ENCODE measurements around the gene RNF186.

RNF186 gene

GRCh38 chr1:19824541-19824940 is 9.5 kb upstream of the RNF186 start:
- Histone ChIP-seq H3K27me3 (ENCODE audit: insufficient read depth, poor library complexity, severe bottlenecking) (no peaks in the 10 kb centered on the region), H3K4me3 (replicated peaks; ENCODE audit: insufficient read depth, low read length) (no peak overlapping the region), H3K27ac (replicated peaks) (no peak overlapping the region)
- DNase-seq (ENCODE audit: low read depth in 1 of 2, low spot score in 1 of 2), result no peak
- TF ChIP-seq SPI1 (IDR thresholded peaks at IDR 0.05; ENCODE audit: borderline replicate concordance, low read depth), result no peak
- TF ChIP-seq GABPA (IDR thresholded peaks at IDR 0.05; ENCODE audit: low read depth), result no peak
- no peak for TF ChIP-seq CTCF (IDR thresholded peaks at IDR 0.05; ENCODE audit: insufficient read depth, low read length)
- no peak for TF ChIP-seq REST (IDR thresholded peaks at IDR 0.05; ENCODE audit: insufficient replicate concordance, low read depth)
- TF ChIP-seq POLR2AphosphoS5 (IDR thresholded peaks at IDR 0.05; ENCODE audit: low read depth), result no peak

- no peak overlapping the region for H3K4me3 ChIP-seq (replicated peaks; ENCODE audit: insufficient read depth, low read length)
- no peak for DNase-seq (ENCODE audit: low read depth in 1 of 2, low spot score in 1 of 2)
- H3K27ac ChIP-seq (replicated peaks), result no peak overlapping the region
- no peaks in the 10 kb centered on the region for H3K27me3 ChIP-seq (ENCODE audit: insufficient read depth, poor library complexity, severe bottlenecking)
- no peak for TF ChIP-seq CTCF (IDR thresholded peaks at IDR 0.05; ENCODE audit: insufficient read depth, low read length)
Measured at GRCh38 chr1:19824036-19824435, 9.0 kb upstream of the RNF186 start.

GRCh38 chr1:19819701-19820100 is 4.6 kb upstream of the RNF186 start:
- no peak overlapping the region for H3K4me3 ChIP-seq (replicated peaks; ENCODE audit: insufficient read depth, low read length)
- no peaks in the 10 kb centered on the region for H3K27me3 ChIP-seq (ENCODE audit: insufficient read depth, poor library complexity, severe bottlenecking)
- TF ChIP-seq REST (IDR thresholded peaks at IDR 0.05; ENCODE audit: insufficient replicate concordance, low read depth), result no peak
- no peak for TF ChIP-seq SPI1 (IDR thresholded peaks at IDR 0.05; ENCODE audit: borderline replicate concordance, low read depth)
- no peak for TF ChIP-seq POLR2AphosphoS5 (IDR thresholded peaks at IDR 0.05; ENCODE audit: low read depth)
- no peak for TF ChIP-seq CTCF (IDR thresholded peaks at IDR 0.05; ENCODE audit: insufficient read depth, low read length)
- TF ChIP-seq GABPA (IDR thresholded peaks at IDR 0.05; ENCODE audit: low read depth), result no peak
- H3K27ac ChIP-seq (replicated peaks), result no peak overlapping the region
- no peak for DNase-seq (ENCODE audit: low read depth in 1 of 2, low spot score in 1 of 2)

GRCh38 chr1:19818324-19818723 is 3.2 kb upstream of the RNF186 start:
- TF ChIP-seq GABPA (IDR thresholded peaks at IDR 0.05; ENCODE audit: low read depth), result no peak
- TF ChIP-seq SPI1 (IDR thresholded peaks at IDR 0.05; ENCODE audit: borderline replicate concordance, low read depth), result no peak
- TF ChIP-seq CTCF (IDR thresholded peaks at IDR 0.05; ENCODE audit: insufficient read depth, low read length), result no peak
- TF ChIP-seq REST (IDR thresholded peaks at IDR 0.05; ENCODE audit: insufficient replicate concordance, low read depth), result no peak
- H3K27me3 ChIP-seq (ENCODE audit: insufficient read depth, poor library complexity, severe bottlenecking), result no peaks in the 10 kb centered on the region
- H3K4me3 ChIP-seq (replicated peaks; ENCODE audit: insufficient read depth, low read length), result no peak overlapping the region
- no peak overlapping the region for H3K27ac ChIP-seq (replicated peaks)
- DNase-seq (ENCODE audit: low read depth in 1 of 2, low spot score in 1 of 2), result no peak

Data from HL-60 (cell line).